GM18508 (cell line): ENCODE measurements around the gene USP3.

Experiments
- ATAC-seq: cut with Tn5 transposase; IDR thresholded peaks from one replicate; pipeline ENCODE4 v1.9.1; 2021; ENCODE audit warnings: moderate number of reproducible peaks; ENCODE audit not compliant: insufficient read depth, unreplicated experiment

USP3 gene

DNA sequence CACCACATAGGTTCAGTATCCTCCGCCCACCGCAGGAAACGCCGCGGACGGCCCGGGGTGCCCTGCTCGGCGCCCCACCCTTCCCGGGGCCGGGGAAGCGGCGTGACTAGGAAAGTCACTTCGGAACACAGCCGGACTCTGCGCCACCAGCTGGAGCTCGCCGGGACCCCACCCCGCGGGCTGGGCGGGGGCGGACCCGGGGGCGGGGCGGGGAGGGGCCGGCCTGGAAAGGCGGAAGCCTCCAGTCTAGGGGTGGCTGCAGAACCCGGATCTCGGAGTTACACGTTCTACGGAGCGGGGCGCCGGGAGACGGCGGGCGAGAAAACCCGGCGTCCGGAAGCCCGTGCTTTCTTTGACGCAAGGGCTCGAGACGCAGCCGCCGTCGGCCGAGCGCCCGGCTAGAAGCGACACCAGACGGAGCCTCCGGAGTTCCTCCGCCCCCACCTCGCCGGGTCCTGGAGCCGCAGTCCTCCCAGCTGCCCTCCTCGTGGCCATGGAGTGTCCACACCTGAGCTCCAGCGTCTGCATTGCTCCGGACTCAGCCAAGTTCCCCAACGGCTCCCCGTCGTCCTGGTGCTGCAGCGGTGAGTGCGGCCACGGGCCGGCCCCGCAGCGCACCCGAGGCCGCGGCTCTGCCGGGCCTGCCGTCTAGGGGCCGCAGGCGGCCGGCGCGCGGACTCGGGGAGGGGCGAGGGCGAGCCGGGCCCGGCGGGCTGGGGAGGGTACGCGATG is at the start of gene USP3:
Gene USP3, plus strand, starts transcription at position 347 of the 732 bp plus-strand sequence. Its CDS starts 147 bp downstream, at position 494.
- ATAC-seq: no peak

DNA sequence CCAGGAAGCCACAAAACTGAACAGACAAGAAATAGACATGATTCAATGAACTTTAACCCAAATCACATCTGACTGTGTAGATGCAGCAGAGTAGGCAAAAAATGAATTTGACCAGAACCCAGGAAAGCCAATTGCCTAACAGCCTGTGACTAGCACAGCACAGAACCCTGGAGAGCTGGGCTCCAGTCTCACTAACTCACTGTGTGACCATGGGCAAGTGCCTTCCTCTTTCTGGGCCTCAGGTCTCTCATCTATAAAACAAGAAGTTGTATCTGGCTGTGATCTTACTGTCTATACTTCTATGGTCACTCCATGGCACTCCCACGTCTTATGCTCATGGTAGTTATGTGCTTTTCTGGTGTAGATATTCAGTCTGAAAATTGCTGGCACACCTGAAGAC is 48.1 kb upstream of the USP3 start:
- no peak for ATAC-seq

GRCh38 chr15:63457379-63457778 is 47.0 kb upstream of the USP3 start:
- no peak for ATAC-seq

DNA sequence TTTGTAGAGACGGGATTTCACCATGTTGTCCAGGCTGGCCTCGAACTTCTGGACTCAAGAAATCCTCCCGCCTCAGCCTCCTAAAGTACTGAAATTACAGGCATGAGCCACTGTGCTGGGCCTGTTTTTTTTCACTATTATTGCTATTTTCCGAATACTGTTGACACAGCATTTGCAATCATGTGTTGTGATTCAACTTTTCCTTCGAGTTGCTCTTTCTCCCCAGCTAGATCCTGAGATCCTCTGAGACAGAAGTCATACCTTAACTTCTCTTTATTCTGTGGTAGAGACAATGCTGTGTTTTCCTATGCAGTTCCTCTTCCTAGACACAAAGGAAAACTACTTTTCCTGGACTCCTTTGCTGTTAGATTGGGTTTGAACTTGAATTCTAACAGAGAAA is 46.4 kb upstream of the USP3 start:
- ATAC-seq: no peak

DNA sequence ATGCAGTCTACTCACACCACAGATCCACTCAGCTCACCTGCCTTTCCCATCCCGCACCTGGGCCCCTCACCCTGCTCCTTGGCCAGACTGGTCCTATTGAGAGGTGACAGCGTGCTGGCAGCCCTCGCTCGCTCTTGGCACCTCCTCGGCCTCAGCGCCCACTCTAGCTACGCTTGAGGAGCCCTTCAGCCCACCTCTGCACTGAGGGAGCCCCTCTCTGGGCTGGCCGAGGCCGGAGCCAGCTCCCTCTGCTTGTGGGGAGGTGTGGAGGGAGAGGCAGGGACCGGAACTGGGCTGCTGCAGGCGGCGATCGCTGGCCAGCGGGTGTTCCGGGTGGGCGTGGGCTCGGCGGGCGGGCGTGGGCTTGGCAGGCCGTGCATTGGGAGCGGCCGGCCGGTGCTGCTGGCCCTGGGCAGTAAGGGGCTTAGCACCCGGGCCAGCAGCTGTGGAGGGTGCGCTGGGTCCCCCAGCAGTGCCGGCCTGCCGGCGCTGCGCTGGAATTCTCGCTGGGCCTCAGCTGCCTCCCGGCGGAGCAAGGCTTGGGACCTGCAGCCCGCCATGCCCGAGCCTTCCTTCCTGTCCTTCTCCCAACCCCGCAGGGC is 45.5 kb upstream of the USP3 start:
- ATAC-seq: no peak

DNA sequence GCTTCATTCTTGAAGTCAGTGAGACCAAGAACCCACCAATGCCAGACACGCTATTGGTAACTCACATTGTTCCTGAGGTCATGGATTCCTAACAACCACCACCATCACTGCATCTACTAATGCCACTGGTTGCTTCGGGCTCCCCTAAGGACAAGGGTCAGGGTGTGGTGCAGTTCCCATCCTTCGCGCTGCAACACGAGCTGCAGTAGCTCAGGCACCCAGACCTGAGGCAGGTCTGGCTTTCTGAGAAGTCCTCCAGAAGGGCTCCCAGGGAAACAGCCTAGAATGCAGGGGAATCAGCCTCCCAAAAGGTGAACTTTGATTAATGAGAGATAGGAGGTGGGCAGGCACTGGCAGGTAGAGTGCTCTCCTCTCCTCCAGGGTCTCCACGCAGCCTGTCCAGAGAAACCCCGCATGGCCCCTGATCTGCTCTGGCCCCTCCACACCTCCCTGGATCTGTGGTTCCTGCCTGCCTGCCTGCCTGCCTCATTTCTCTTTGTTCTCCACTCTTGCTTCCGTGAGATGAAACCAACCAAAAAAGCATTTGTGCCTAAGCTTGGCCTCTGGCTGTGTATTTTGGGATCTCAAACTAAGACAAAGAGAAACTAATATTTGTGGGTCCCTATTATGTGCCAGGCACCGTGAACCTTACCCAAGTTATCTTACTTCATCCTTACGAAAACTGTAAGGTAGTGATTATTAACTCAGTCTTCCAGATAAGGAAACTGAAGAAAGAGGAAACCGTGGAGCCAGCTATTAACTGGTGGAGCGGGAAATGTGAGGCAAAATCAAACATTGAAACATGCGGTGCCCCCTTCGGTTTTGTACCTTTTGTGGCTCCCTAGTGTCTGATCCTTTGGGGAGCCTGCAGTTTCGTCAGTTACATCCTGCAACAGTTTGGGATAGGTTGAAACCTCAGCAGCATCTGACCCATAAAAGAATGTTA is 43.9 kb upstream of the USP3 start:
- no peak for ATAC-seq

DNA sequence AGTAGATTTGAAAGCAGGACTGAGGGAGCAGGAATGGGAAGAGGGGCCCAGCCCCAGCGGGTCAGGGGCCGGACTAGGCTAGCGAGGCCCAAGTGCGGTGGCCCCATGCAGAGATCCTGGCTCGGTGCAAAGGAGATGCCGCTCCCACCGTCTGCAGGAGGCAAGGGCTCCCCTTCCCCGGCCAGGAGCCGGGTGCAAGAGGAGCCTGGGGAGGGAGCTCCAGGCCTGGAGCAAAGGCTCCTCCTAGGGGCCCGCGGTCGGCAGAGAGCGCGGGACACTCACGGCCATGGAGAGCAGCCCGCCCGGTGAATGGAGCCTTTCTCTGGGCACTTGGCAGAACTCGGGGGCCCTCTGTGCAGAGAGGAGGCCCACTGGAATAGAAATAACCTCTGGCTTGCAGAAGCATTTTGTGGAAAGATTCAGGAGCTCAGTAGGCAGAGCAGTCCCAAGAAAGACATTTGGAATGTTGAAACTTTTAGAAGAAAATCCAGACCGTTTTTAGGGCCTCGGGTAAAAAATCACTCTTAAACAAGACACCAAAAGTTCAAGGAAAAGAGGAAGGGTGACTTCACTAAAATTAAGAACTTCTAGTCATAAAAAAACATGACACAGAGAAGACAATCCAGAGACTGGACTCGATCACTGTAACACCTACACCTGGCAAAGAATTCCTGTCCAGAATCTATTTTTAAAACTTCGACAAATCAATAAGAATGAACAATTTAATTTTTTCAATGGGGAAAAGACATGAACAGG is 43.0 kb upstream of the USP3 start:
- no peak for ATAC-seq

- ATAC-seq: no peak
Measured at GRCh38 chr15:63462088-63462487, 42.3 kb upstream of the USP3 start.

DNA sequence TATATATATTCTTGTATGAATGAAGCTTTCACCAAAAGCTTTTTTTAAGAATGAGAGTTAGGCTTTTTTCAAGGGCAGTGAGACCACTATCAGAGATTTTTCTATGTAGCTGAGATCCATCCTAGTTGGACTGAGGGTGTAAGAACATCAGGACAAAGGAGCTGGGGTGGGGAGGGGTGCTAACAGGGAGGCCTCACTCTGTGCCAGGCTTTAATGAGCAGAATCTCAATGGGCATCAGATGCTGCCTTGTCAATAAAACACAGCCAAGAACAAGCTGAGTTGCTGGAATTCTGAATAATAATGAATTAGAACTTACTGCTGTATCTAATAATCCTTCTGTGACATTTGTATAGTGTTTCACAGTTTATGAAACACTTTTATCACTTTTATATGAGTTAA is 41.4 kb upstream of the USP3 start:
- no peak for ATAC-seq

DNA sequence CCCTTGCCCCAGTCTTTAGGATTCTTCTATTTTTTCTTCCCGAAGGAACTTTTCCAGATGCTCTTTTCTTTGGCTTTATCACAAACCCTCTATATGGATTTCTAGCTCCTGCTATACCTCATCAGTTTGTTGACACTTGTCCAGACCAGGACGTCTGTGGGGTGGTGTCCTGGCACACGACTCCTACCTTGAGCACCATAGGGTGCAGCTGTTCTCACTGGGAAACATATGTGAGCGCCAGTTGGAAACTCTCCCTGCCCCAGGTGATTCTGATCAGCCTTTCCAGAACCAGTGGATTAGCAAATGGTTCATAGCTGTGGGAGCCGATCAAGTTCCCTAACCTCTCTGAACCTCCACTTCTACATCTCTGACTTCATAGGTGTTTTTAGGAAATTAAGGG is 40.6 kb upstream of the USP3 start:
- no peak for ATAC-seq

- no peak for ATAC-seq
Measured at GRCh38 chr15:63465104-63465503, 39.3 kb upstream of the USP3 start.

DNA sequence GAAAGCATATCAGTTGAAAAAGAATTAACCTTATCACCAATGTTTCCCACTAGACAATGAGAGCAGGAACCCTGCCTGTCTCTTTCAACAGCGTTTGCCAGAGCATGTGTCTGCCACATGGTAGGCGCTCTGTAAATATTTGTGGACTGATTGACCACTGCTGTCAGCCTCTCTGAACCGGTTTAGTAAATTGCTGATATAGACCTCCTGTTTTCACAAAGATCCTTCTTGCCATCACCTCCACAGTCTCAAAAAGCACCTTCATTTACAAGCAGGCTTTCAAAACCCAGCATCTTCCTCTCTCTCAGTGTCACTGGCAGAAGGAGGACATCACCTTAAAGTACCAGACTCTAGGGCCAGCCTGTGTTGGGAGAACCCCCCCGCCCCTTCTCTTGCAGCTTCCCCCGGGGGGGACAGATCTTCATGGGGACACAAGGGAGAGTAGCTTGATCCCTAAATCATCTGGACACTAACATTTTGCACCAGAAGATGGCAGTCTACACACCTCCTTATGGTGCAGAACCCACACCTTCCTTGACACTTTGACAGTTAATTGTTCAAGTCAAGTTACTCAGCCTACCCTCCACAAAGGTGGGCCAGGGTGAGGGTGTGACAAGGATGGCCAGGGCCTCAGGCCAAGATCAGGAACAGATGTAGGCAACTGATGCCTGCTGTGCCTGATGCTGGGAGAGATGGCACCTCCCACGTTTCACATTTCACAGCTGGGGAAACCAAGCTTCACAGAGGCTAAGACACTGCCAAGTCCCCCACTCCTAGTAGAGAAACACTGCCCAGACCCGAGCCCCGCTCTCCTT is 37.8 kb upstream of the USP3 start:
- no peak for ATAC-seq

GRCh38 chr15:63469190-63469589 is 35.2 kb upstream of the USP3 start:
- no peak for ATAC-seq

DNA sequence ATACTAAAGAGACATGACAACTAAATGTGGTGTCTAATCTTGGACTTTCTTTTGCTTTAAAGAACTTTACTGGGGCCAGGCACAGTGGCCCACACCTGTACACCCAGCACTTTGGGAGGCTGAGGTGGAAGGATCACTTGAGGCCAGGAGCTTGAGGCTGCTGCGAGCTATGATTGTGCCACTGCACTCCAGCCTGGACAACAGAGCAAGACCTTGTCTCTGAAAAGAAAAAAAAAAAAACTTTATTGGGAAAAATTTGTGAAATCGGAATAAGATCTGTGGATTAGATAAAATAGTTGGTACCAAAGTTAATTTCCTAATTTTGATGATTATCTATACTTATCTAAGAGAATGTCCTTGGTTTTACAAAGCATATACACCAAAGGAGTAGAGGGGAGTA is 34.4 kb upstream of the USP3 start:
- ATAC-seq: no peak

DNA sequence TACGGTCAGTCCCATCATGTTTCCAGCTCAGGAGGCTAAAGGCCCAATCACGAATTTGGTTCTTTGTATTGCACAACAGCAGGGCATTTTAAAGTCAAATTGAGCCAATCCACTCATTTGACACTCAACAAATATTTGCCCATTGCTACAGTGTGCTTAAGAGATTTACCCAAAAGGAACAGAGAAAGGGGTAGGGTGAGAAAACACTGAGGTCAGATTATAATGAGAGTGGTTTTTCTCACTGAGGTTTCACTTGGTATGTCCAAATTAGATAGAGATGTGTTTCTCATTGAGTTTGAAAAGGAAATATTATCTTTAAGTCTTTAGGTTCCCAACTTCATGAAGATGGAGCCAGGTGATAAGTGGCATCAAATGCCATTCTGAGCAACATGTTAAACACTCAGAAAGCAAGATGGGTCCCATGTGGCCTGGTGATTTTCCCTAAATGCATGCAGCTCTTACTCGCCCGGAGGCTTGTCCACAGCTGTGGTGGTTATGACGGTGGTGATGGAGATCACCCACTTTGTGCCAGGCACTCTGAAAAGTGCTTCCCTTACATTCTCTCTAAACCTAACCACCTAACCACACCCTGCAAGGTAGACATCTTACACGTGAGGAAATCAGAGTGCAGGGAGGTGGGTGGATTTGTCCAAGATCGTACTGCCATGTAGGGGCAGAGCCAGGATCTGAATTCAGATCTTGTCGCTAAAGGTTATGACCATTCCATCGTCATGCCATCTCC is 31.2 kb upstream of the USP3 start:
- ATAC-seq: no peak

- no peak for ATAC-seq
Measured at GRCh38 chr15:63473749-63473998, 30.7 kb upstream of the USP3 start.

DNA sequence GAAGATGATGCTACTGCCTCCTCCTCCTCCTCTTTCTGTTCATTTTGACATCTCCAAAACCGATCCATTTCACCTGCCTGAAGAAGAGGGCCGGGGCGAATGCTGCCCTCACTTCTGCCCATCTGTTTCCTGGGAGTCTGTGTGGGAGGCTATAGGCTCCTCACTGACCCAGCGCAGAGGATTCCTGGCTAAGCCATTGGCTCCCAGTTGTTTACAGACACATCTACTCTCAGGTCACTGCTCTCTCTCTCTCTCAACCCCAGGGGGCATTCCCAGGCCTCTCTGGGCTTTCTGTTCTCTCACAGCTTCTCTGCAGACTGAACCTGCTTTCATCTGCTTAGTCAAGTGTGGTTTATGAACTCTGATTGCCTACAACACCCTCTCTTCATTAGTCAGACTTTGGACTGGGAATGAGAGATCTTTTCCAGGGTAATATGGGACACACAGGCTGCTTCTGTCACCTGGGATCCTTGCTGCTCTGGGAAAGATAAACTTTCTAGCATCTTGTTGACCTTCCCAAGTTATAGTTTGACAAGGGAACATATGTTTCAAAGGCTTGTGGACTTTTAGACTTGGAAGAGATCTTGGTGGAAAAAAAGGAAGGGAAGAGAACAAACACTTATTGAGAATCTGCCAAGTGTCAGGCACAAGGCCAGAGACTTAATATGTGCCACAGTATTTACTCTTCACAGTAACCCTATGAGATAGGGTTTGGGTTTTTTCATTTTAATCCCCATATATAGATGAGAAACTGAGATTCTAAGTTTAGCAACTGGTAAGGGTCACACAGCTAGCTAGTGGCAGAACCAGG is 30.2 kb upstream of the USP3 start:
- ATAC-seq: peak; percentile 7

DNA sequence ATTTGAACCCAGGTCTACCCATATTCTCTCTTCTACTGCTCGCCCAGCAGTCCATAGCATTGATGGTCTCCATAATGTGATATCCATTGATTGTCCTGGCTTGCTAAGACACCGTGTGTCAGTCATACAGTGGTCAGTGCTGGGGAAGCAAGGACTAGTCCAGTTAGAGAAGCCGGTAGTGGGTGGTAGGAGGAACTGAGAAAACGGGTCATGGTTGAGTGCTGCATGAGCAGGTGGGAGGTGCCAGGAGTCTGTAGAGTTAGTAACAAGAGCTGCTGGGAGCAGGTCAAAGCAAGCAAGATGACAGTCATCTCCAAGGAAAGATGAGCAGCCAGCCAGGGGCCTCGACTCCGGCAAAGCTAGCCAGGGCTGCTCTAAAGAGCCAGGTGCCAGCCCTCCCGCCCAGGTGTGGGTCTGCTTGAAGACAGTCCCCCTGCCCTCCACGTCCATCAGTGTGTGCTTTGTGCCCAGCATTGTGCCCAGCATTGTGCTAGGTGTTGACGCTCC is 29.5 kb upstream of the USP3 start:
- peak; percentile 39 for ATAC-seq
